K562 (cell line): ENCODE data around the gene AXIN2. TPM values are rescaled to one million over a fixed set of nuclear protein-coding genes. Genes with fewer than 3 reads are reported as not detected.

Experiments used
- ATAC-seq: fragments of 200-7000 bp; cut with Tn5 transposase; 3 replicates; pipeline ENCODE4 v1.9.1; 2020; ENCODE audit warnings: moderate library complexity
- BruUV-seq: library from RNA; stranded (reverse); fragments of 400-500 nt; replicated peaks from 2 replicates; lab custom pipeline; 2021; lab: Mats Ljungman, UMichigan
- CTCF ChIA-PET: fragments of 300-600 bp; formaldehyde crosslinking; extraction: SDS; loops from one replicate; lab custom pipeline; 2021; ENCODE audit warnings: low intra/inter-chr PET ratio; lab: Yijun Ruan, JAX
- POLR2A ChIA-PET: fragments of 300-600, 350-650 bp; sonication (Branson Sonifier 250); formaldehyde crosslinking; extraction: SDS; loops from one replicate; lab custom pipeline; 2021; ENCODE audit warnings: antibody characterized with exemption, inconsistent platforms; lab: Yijun Ruan, JAX
- DNase-seq, 4 experiments: peaks; one replicate each; pipeline versions ENCODE4 v3.0.0 to v3.0.0-alpha.2; 2011 to 2018; ENCODE audit warnings: low spot score in 3 of 4, mixed read lengths in 3 of 4; ENCODE audit errors: extremely low read depth in 1 of 4
- FAIRE-seq: peaks from 2 replicates; lab custom pipeline; 2011; peaks lifted over from hg19 to GRCh38; lab: Jason Lieb, UNC
- H2AFZ ChIP-seq: 2 replicates; pipeline ENCODE4 v1.6.0; 2011; ENCODE audit warnings: low read depth, low read length, control low read depth, inconsistent platforms
- H3K27ac ChIP-seq: fragments of 200-600 bp; 3 replicates; pipeline ENCODE4 v1.8.0; 2011; ENCODE audit warnings: low read depth, mild to moderate bottlenecking, control low read depth, inconsistent platforms, low read length, moderate library complexity, mixed read lengths; ENCODE audit errors: extremely low read depth
- H3K27me3 ChIP-seq, 2 experiments: fragments of 300-600 bp in 1 of 2; 2 replicates in 1 of 2; 3 replicates in 1 of 2; pipeline versions ENCODE4 v1.6.0 to v1.8.0; 2011; ENCODE audit warnings: inconsistent platforms in 2 of 2, low read length in 2 of 2, mild to moderate bottlenecking in 1 of 2, mixed read lengths in 1 of 2, moderate library complexity in 1 of 2; ENCODE audit not compliant: control insufficient read depth in 2 of 2, insufficient read depth in 2 of 2
- H3K36me3 ChIP-seq: fragments of 300-600 bp; 3 replicates; pipeline ENCODE4 v1.8.0; 2011; ENCODE audit warnings: mild to moderate bottlenecking, low read length, inconsistent platforms; ENCODE audit not compliant: control insufficient read depth, insufficient read depth
- H3K4me1 ChIP-seq, 2 experiments: fragments of 200-600 bp in 1 of 2; replicated peaks in 1 of 2; 2 replicates in 1 of 2; 3 replicates in 1 of 2; pipeline versions ENCODE4 v1.5.1 to v1.8.0; 2011; ENCODE audit warnings: inconsistent platforms in 2 of 2, low read length in 2 of 2, mild to moderate bottlenecking in 1 of 2, mixed read lengths in 1 of 2, moderate library complexity in 1 of 2; ENCODE audit not compliant: control insufficient read depth in 2 of 2, insufficient read depth in 2 of 2
- H3K4me2 ChIP-seq: 2 replicates; pipeline ENCODE4 v1.6.1; 2011; ENCODE audit warnings: low read length, control low read depth, inconsistent platforms, mixed read lengths; ENCODE audit not compliant: insufficient read depth
- H3K4me3 ChIP-seq: fragments of 200-600 bp; sonication (generic), shearing (Covaris generic); 2 replicates; pipeline ENCODE4 v1.5.1; 2016; ENCODE audit warnings: control low read depth, inconsistent platforms
- H3K79me2 ChIP-seq: fragments of 200-600 bp; 3 replicates; pipeline ENCODE4 v1.8.0; 2011; ENCODE audit warnings: low read length, inconsistent platforms; ENCODE audit not compliant: control insufficient read depth, insufficient read depth
- H3K9ac ChIP-seq, 2 experiments: 2 replicates each; pipeline versions ENCODE4 v1.6.0 to v1.6.1; 2011; ENCODE audit warnings: low read depth in 2 of 2, low read length in 2 of 2, control low read depth in 1 of 2, inconsistent platforms in 1 of 2, mild to moderate bottlenecking in 1 of 2, mixed read lengths in 1 of 2; ENCODE audit not compliant: insufficient read depth in 1 of 2
- H3K9me1 ChIP-seq: one replicate; pipeline ENCODE4 v1.6.0; 2011; ENCODE audit warnings: inconsistent platforms, mild to moderate bottlenecking, low read length, moderate library complexity; ENCODE audit not compliant: control insufficient read depth, insufficient read depth
- H3K9me3 ChIP-seq: replicated peaks from 2 replicates; pipeline ENCODE4 v1.5.1; 2011; ENCODE audit warnings: low read depth, low read length, inconsistent platforms; ENCODE audit not compliant: control insufficient read depth, insufficient read depth
- H4K20me1 ChIP-seq: replicated peaks from 2 replicates; pipeline ENCODE4 v1.6.1; 2011; ENCODE audit warnings: low read length, inconsistent platforms, mixed read lengths; ENCODE audit not compliant: control insufficient read depth, insufficient read depth
- ARID2 ChIP-seq: fragments of 450-650 bp; IDR thresholded peaks from 2 replicates; pipeline ENCODE4 v1.6.1; 2017; ENCODE audit warnings: antibody characterized with exemption, mild to moderate bottlenecking
- BACH1 ChIP-seq: fragments of 200-800 bp; sonication (Bioruptor generic); IDR thresholded peaks from 2 replicates; pipeline ENCODE4 v1.6.1; 2016; ENCODE audit warnings: missing genetic modification characterization, missing compliant biosample characterization
- BRD4 ChIP-seq: fragments of 200-600 bp; sonication (generic); IDR thresholded peaks from 2 replicates; pipeline ENCODE4 v1.6.1; 2017; ENCODE audit warnings: inconsistent platforms
- CBFA2T2 ChIP-seq: fragments of 450-650 bp; conservative IDR thresholded peaks from 2 replicates; pipeline ENCODE4 v1.6.1; 2017; ENCODE audit warnings: mild to moderate bottlenecking
- DDX20 ChIP-seq: fragments of 450-650 bp; IDR thresholded peaks from 2 replicates; pipeline ENCODE4 v1.6.1; 2016; ENCODE audit warnings: missing genetic modification characterization, low read depth, mild to moderate bottlenecking, missing compliant biosample characterization, moderate library complexity
- KAT8 ChIP-seq: fragments of 450-650 bp; IDR thresholded peaks from 2 replicates; pipeline ENCODE4 v1.6.1; 2016; ENCODE audit warnings: low read depth, mild to moderate bottlenecking
- NBN ChIP-seq: fragments of 450-650 bp; IDR thresholded peaks from 2 replicates; pipeline ENCODE4 v1.6.1; 2016; ENCODE audit warnings: low read depth, mild to moderate bottlenecking
- NR1H2 ChIP-seq: sonication (generic); formaldehyde crosslinking; IDR thresholded peaks from 2 replicates; pipeline ENCODE4 v1.4.0; 2020; ENCODE audit warnings: mild to moderate bottlenecking, missing genetic modification reagents
- SREBF1 ChIP-seq: fragments of 150-350 bp; IDR thresholded peaks from 2 replicates; pipeline ENCODE4 v1.6.1; 2014; ENCODE audit warnings: antibody characterized with exemption, low read depth, low read length, borderline replicate concordance
- TAL1 ChIP-seq: fragments of 450-650 bp; IDR thresholded peaks from 2 replicates; pipeline ENCODE4 v1.6.1; 2016; ENCODE audit warnings: mild to moderate bottlenecking
- TBP ChIP-seq: optimal IDR thresholded peaks from 2 replicates; pipeline ENCODE3; 2011; ENCODE audit warnings: low read depth, low read length, improper control_type of control experiment
- USF2 ChIP-seq: sonication (generic); formaldehyde crosslinking; IDR thresholded peaks from 2 replicates; pipeline ENCODE4 v1.5.0; 2020; ENCODE audit warnings: missing genetic modification reagents
- ZBED1 ChIP-seq: IDR thresholded peaks from 2 replicates; pipeline ENCODE4 v1.6.1; 2014
- ZNF24 ChIP-seq: fragments of 450-650 bp; IDR thresholded peaks from 2 replicates; pipeline ENCODE4 v1.6.1; 2016
- ZNF699 ChIP-seq: fragments of 250-450 bp; sonication (Bioruptor Pico); IDR thresholded peaks from 2 replicates; pipeline ENCODE4 v1.8.0; 2021; ENCODE audit warnings: mild to moderate bottlenecking, moderate library complexity; ENCODE audit not compliant: insufficient replicate concordance
- WGBS: fragments of 100-300 bp; shearing (Covaris generic); methylation state at CpG from one replicate; pipeline ENCODE4 v1.1.6; 2016; ENCODE audit warnings: low coverage, mixed read lengths; ENCODE audit not compliant: insufficient coverage; ENCODE audit errors: missing lambda C conversion rate; 5-methylcytosine and 5-hydroxymethylcytosine counted together
- in situ Hi-C: fragments of 300-500 bp; cut with MboI; formaldehyde crosslinking; loops from 4 replicates; pipeline ENCODE4 v1.15.0; 2018; ENCODE audit warnings: inconsistent platforms, mixed read lengths
- intact Hi-C: fragments of 100-400 bp; cut with micrococcal nuclease; formaldehyde crosslinking; loops from 2 replicates; pipeline ENCODE4 v1.14.2; 2022
- polyA plus RNA-seq, 8 experiments: library from polyadenylated mRNA; depleted of rRNA in 4 of 8; stranded (reverse) in 5 of 8; unstranded in 3 of 8; fragments of >200 nt; fragmentation: Nextera tagmentation in 2 of 8; fragmentation: Illumina TruSeq in 1 of 8; extraction: Ambion mirVana in 2 of 8; extraction: Trizol in 1 of 8; gene quantifications; 2 replicates each; pipeline versions ENCODE4 v1.2.1 to v1.2.3, GENCODE V29; 2011 to 2014; ENCODE audit warnings: inconsistent platforms in 1 of 8, missing spikeins in 1 of 8
- total RNA-seq, 7 experiments: library from RNA; depleted of rRNA in 6 of 7; stranded (reverse); fragments of >200 nt in 6 of 7; fragmentation: Illumina TruSeq in 2 of 7; extraction: Trizol in 2 of 7; gene quantifications; 2 replicates each; pipeline versions ENCODE4 v1.2.1 to v1.2.3, GENCODE V29; 2011 to 2021; ENCODE audit warnings: low replicate concordance in 1 of 7
- TF ChIP-seq, protein P1 (sequence below): fragments of 450-650 bp; formaldehyde crosslinking; IDR thresholded peaks from 2 replicates; pipeline ENCODE4 v1.4.0; 2020; ENCODE audit warnings: mild to moderate bottlenecking, mixed read lengths
- TF ChIP-seq, protein P2 (sequence below): fragments of 450-650 bp; conservative IDR thresholded peaks from 2 replicates; pipeline ENCODE4 v1.6.1; 2016; ENCODE audit warnings: missing genetic modification characterization, low read depth, mild to moderate bottlenecking, missing compliant biosample characterization, moderate library complexity

AXIN2 gene
- total and polyA plus RNA-seq, 9 of the 15 experiments (the other 6 are each of a cell fraction or from before 2014, with no cell fraction given): 0.21 to 3.3 (median 1.2) TPM

DNA sequence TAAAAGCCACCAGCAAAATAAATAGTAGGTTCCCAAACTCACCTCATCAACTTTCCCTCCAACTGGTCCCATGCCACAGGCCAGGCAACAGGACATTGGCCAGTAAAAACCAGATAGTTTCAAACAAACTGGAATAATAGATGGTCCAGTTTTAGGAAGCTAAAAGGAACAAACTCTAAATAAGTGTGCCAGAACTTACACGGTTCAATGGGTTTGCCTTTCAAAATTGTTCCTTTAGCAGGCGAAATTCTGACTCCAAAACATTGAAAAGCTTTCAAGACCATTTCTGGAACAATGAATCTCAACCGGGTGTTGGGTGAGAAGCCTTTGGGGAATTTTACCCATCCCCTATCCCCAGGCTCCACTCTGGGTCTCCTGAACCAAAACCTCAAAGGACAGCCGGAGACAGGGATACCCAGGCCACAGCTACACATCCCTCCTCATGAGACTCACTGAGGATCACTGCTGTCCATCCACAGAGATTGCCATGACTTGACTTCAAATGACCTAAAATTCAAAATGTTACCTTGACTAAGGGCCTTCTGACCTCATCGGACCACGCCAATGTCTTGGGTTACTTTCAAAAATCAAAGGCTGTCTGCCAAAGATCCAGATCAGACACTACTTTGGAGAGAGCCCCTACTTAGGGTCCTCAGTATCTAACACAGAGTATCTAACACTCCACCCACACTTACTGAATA lies 13.0 kb downstream of the AXIN2 start:
- intact Hi-C loops: no loop called here
- no TSS peak for BruUV-seq
- ATAC-seq: no peak
- Histone ChIP-seq H3K9me1 (no peaks in the 10 kb centered on the region), H3K27ac (no peak overlapping the region), H3K9me3 (no peaks in the 10 kb centered on the region), H3K36me3 (no peaks in the 10 kb centered on the region), H4K20me1 (no peaks in the 10 kb centered on the region), H3K4me1 (no peaks in the 10 kb centered on the region; a peak in 2 of 5 replicates), H2AFZ (no peak overlapping the region), H3K27me3 (no peaks in the 10 kb centered on the region; a peak in 1 of 5 replicates), H3K9ac (no peak overlapping the region), H3K79me2 (no peaks in the 10 kb centered on the region), H3K4me2 (no peak overlapping the region), H3K4me3 (no peak overlapping the region)
- DNase-seq: no peak
- ChIA-PET CTCF (no interaction called here), POLR2A (no interaction called here)
- TF ChIP-seq, protein P1, sequence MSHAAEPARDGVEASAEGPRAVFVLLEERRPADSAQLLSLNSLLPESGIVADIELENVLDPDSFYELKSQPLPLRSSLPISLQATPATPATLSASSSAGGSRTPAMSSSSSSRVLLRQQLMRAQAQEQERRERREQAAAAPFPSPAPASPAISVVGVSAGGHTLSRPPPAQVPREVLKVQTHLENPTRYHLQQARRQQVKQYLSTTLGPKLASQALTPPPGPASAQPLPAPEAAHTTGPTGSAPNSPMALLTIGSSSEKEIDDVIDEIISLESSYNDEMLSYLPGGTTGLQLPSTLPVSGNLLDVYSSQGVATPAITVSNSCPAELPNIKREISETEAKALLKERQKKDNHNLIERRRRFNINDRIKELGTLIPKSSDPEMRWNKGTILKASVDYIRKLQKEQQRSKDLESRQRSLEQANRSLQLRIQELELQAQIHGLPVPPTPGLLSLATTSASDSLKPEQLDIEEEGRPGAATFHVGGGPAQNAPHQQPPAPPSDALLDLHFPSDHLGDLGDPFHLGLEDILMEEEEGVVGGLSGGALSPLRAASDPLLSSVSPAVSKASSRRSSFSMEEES (CRISPR knock-in tag): no peak
- TF ChIP-seq KAT8 (no peak), BRD4 (no peak), DDX20 (tag) (no peak), CBFA2T2 (no peak), USF2 (CRISPR knock-in tag) (no peak), NR1H2 (no peak), ZNF699 (CRISPR knock-in tag) (no peak), BACH1 (tag) (no peak), ZBED1 (no peak), TBP (no peak), ZNF24 (no peak), SREBF1 (no peak), TAL1 (no peak), ARID2 (no peak), NBN (no peak)
- TF ChIP-seq, protein P2, sequence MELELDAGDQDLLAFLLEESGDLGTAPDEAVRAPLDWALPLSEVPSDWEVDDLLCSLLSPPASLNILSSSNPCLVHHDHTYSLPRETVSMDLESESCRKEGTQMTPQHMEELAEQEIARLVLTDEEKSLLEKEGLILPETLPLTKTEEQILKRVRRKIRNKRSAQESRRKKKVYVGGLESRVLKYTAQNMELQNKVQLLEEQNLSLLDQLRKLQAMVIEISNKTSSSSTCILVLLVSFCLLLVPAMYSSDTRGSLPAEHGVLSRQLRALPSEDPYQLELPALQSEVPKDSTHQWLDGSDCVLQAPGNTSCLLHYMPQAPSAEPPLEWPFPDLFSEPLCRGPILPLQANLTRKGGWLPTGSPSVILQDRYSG (tag): no peak
- 38% methylated on average over 6 of the region's 6 CpGs for WGBS
- FAIRE-seq: peak; percentile 6
- in situ Hi-C loops: no loop called here
